Neural progenitor cell (in vitro differentiated cells): Measurements from ENCODE around the gene CHD5.

ENCODE experiments used
- EZH2 ChIP-seq: fragments of 200-600 bp; sonication (generic); IDR thresholded peaks from 2 replicates; pipeline ENCODE4 v1.6.1; 2017; ENCODE audit warnings: antibody characterized with exemption, mild to moderate bottlenecking, moderate library complexity
- TF ChIP-seq, protein P1 (sequence below): fragments of 200-600 bp; sonication (generic); IDR thresholded peaks from 2 replicates; pipeline ENCODE4 v1.5.1; 2017; ENCODE audit warnings: antibody characterized with exemption, mild to moderate bottlenecking

DNA sequence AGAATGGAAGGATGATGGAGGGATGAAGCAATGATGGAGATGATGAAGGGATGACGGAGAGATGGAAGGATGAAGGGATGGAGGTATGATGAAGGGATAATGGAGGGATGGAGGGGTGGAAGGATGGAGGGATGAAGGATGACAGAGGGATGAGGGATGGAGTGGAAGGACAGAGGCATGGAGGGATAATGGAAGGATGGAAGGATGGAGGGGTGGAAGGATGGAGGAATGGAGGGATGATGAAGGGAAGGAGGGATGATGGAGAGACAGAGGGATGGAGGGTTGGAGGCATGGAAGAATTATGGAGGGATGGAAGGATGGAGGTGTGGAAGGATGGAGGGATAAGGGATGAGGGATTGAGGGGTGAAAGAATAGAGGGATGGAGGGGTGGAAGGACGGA lies 71.6 kb downstream of the CHD5 start:
- no peak for TF ChIP-seq EZH2
- TF ChIP-seq, protein P1, sequence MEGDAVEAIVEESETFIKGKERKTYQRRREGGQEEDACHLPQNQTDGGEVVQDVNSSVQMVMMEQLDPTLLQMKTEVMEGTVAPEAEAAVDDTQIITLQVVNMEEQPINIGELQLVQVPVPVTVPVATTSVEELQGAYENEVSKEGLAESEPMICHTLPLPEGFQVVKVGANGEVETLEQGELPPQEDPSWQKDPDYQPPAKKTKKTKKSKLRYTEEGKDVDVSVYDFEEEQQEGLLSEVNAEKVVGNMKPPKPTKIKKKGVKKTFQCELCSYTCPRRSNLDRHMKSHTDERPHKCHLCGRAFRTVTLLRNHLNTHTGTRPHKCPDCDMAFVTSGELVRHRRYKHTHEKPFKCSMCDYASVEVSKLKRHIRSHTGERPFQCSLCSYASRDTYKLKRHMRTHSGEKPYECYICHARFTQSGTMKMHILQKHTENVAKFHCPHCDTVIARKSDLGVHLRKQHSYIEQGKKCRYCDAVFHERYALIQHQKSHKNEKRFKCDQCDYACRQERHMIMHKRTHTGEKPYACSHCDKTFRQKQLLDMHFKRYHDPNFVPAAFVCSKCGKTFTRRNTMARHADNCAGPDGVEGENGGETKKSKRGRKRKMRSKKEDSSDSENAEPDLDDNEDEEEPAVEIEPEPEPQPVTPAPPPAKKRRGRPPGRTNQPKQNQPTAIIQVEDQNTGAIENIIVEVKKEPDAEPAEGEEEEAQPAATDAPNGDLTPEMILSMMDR: no peak
